Measurements from ENCODE around the gene C1QTNF8. TPM values are rescaled to one million over a fixed set of nuclear protein-coding genes. Genes with fewer than 3 reads are reported as not detected.

C1QTNF8 gene
- total RNA-seq, 1 experiment from 2014 or later = 0.39 TPM

GRCh38 chr16:1112506-1113184 lies 16.6 kb upstream of the C1QTNF8 start:
- Histone ChIP-seq H3K36me3 (ENCODE audit: control insufficient read depth, insufficient read depth, low read length) (no peaks in the 10 kb centered on the region), H3K27me3 (ENCODE audit: control insufficient read depth, insufficient read depth, low read length) (no peaks in the 10 kb centered on the region), H3K4me1 (ENCODE audit: control insufficient read depth, insufficient read depth, low read length) (peaks cover 13% of the 10 kb centered on the region; the same call in 1 of the 2 replicates), H3K9me3 (ENCODE audit: control insufficient read depth, insufficient read depth, low read depth, low read length) (no peaks in the 10 kb centered on the region), H3K27ac (ENCODE audit: low read length) (no peak overlapping the region), H3K4me3 (ENCODE audit: low read depth in 2 of 2, low read length in 2 of 2) (no peak overlapping the region)
- ChIA-PET POLR2A (no interaction called here), CTCF (interaction anchor here (0.6 kb wide), 1 partner anchor 23 kb away, joined by 8 read pairs; no protein-coding TSS in a partner anchor)
- ATAC-seq = no peak
- no TSS peak for BruUV-seq (replicated peaks)
- intact Hi-C loops (cut with micrococcal nuclease; ENCODE audit: unreplicated experiment) = no loop called here
- in situ Hi-C loops (cut with HindIII; ENCODE audit: low pct_unique_long_range_greater_than_20kb, low sequenced_read_pairs) = no loop called here
- no peak for DNase-seq (ENCODE audit: low read depth, low spot score)
- TF ChIP-seq CTCF (IDR thresholded peaks at IDR 0.05) = no peak
- TF ChIP-seq REST (IDR thresholded peaks at IDR 0.05; ENCODE audit: insufficient read depth in 1 of 2, low read depth in 2 of 2, low read length in 1 of 2) = no peak
- TF ChIP-seq SIN3A (IDR thresholded peaks at IDR 0.05; ENCODE audit: borderline replicate concordance, insufficient read depth, low read depth, low read length) = no peak
- no peak for TF ChIP-seq TCF7L2 (IDR thresholded peaks at IDR 0.05; ENCODE audit: low read depth, low read length)
- TF ChIP-seq POLR2AphosphoS5 (IDR thresholded peaks at IDR 0.05; ENCODE audit: low read depth, low read length) = no peak

DNA sequence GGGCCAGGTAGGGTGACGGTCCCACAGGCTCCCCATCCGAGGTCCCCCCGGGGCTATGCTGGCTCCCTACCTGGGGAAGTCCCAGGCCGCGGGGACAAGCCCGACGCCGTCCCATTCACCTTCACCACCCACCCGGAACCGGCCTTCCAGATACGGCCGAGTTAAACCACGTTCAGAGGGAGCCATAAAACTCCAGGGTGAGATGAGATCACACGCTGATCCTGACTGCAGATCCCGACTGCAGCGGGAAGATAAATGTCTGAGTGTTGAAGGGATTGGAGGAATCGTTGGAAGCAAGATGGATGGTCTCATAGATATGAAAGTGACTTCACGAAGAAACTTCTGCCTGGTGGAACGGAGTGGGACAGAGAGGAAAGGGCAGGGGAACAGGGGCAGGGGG lies 13.6 kb upstream of the C1QTNF8 start:
- ATAC-seq = no peak
- H3K4me1 ChIP-seq (ENCODE audit: control insufficient read depth, insufficient read depth, low read length) = 0 out of 2 replicates have a peak, but pooled peaks cover 18% of the 10 kb centered on the region
- in situ Hi-C loops (cut with HindIII; ENCODE audit: low pct_unique_long_range_greater_than_20kb, low sequenced_read_pairs) = no loop called here
- intact Hi-C loops (cut with micrococcal nuclease; ENCODE audit: unreplicated experiment) = no loop called here
- TF ChIP-seq POLR2AphosphoS5 (IDR thresholded peaks at IDR 0.05; ENCODE audit: low read depth, low read length) (no peak), SIN3A (IDR thresholded peaks at IDR 0.05; ENCODE audit: borderline replicate concordance, insufficient read depth, low read depth, low read length) (no peak), REST (IDR thresholded peaks at IDR 0.05; ENCODE audit: insufficient read depth in 1 of 2, low read depth in 2 of 2, low read length in 1 of 2) (no peak), TCF7L2 (IDR thresholded peaks at IDR 0.05; ENCODE audit: low read depth, low read length) (no peak), CTCF (IDR thresholded peaks at IDR 0.05) (no peak)
- H3K27ac ChIP-seq (ENCODE audit: low read length) = no peak overlapping the region
- H3K27me3 ChIP-seq (ENCODE audit: control insufficient read depth, insufficient read depth, low read length) = no peaks in the 10 kb centered on the region
- no peaks in the 10 kb centered on the region for H3K36me3 ChIP-seq (ENCODE audit: control insufficient read depth, insufficient read depth, low read length)
- no TSS peak for BruUV-seq (replicated peaks)
- ChIA-PET POLR2A (no interaction called here), CTCF (interaction anchor here (0.6 kb wide), 1 partner anchor 70 kb away, joined by 11 read pairs; no protein-coding TSS in a partner anchor)
- H3K9me3 ChIP-seq (ENCODE audit: control insufficient read depth, insufficient read depth, low read depth, low read length) = no peaks in the 10 kb centered on the region
- H3K4me3 ChIP-seq (ENCODE audit: low read depth in 2 of 2, low read length in 2 of 2) = no peak overlapping the region
- DNase-seq (ENCODE audit: low read depth, low spot score) = no peak
